Measurements from ENCODE around the gene ACSS3.
"Not testable (repeated sequence)": the region's sequence is repeated elsewhere in the genome, so short reads cannot be mapped to it uniquely, and the experiment has no call there.

The ACSS3 gene

DNA sequence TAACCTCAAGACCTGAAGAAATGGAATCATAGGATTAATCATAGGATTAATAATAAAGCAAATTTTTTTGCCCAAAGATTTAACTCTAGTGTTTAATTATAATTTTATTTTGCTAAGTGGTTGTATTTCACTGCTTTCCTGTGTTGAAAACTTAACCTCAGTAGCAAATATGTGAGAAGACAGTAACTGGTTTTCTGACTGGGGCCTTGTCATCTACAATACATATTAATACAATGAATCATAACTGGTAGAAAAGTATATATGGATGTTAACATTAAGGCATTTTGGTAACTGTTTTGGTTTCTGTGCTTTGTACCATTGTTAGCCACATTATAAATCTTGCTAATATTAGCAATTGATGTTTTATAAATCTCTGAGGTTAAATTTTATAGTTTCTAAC, 92.2 kb downstream of the ACSS3 start:
- FAIRE-seq, result no peak

- no peak for FAIRE-seq
These were observed 95.0 kb downstream of the ACSS3 start for GRCh38 chr12:81172851-81173250.

DNA sequence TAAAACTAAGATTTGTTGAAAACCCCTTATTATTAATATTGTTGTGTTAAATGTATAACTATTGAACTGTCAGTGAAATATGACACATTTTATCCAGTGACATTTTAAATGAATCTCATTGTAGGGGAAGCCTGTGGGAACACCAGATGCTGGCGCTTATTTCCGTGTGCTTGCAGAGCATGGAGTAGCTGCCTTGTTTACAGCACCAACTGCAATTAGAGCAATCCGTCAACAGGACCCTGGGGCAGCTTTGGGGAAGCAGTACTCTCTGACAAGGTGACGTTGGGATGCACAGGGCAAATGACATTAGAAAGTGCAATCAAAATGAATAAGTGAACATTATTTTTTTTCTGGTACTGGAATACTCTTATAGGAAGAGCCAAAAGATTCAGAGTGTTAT, 96.8 kb downstream of the ACSS3 start:
- FAIRE-seq, result no peak

DNA sequence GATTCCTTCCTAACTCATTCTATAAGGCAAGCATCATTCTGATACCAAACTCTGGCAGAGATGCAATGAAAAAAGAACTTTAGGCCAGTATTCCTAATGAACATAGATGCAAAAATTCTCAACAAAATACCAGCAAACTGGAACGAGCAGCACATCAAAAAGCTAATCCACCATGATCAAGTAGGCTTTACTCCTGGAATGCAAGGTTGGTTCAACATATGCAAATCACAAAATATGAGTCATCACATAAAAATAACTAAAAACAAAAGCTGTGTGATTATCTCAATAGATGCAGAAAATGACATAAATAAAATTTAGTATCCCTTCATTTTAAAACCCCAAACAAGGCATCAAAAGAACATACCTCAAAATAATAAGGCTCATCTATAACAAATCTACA, 98.9 kb downstream of the ACSS3 start:
- no peak for FAIRE-seq

- FAIRE-seq, result no peak
These were observed 103.8 kb downstream of the ACSS3 start for GRCh38 chr12:81181691-81182090.

- FAIRE-seq, result no peak
These were observed 109.8 kb downstream of the ACSS3 start for GRCh38 chr12:81187686-81188085.

GRCh38 chr12:81196595-81196994, 118.7 kb downstream of the ACSS3 start:
- FAIRE-seq, result no peak

DNA sequence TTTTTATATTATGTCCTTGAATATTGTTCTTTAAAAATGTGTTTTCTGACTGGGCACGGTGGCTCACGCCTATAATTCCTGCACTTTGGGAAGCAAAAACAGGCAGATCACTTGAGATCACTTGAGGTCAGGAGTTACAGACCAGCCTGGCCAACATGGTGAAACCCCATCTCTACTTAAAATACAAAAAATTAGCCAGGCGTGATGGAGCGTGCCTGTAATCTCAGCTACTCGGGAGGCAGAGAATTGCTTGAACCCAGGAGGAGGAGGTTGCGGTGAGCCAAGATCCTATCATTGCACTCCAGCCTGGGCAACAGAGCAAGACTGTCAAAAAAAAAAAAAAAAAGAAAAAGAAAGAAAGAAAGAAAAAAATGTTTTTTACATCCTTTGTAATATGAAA, 122.7 kb downstream of the ACSS3 start:
- not testable (repeated sequence) for FAIRE-seq

DNA sequence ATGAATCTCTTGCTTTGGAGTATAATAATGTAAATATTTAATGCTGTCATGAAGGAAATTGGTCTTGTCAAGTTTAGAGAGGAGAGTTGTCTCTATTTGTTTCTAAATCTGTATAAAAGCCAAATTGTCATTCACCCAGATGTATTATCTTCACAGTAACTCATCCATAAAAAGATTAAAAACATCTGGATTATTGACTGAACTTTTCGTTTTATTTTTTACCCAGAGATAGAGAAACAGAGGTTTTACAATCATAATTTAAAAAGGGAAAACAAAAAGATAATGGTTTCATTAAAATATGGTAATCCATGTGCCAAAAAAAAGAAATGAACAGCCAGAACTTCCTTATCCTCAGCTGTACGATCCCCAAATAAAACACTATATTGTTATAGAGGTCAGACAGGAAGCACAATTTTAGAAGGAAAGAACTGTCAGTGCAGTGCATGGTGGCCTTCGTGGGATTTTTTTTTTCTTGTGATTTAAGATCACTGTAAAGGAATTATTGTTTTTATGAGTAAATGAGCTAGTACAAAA, 125.9 kb downstream of the ACSS3 start:
- FAIRE-seq, result no peak

- no peak for FAIRE-seq
These were observed 127.5 kb downstream of the ACSS3 start for GRCh38 chr12:81205416-81205815.

DNA sequence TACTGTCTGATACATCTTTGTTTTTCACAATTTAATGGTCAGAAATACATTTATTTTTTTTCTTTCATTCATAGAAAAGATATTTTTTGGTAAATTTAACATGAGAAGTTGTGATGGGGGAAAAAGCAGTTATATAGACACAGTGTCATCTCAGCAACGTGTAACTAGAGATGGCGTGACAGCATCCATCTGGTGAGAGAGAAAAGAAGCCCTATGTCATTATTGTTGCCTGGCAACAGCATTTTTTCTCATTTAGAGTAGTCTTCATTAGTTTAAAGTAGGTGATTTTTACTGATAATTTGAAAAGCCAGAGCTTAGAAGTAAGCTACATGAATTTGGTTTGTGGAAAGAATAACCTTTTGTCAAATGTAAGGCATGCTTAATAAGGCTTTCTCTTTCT, 128.6 kb downstream of the ACSS3 start:
- FAIRE-seq, result no peak

DNA sequence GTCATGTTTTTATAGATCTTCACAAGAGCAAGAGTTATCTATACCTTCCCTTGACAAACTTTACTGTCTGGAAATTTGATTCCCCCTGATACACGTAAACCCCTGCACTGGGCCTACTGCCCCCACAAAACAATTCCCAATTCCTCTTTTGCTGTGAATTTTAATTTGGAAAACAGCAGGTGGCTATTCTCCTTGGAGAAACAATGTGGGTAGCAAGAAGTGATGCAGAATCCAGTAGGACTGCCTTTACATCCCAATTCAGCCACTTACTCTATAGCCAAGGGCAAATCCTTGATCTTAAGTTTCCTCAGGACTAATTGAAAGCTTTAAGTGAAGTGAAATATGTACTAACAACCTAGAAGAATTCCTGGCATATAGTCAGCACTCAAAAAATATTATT, 129.3 kb downstream of the ACSS3 start:
- no peak for FAIRE-seq

GRCh38 chr12:81207664-81208063, 129.8 kb downstream of the ACSS3 start:
- FAIRE-seq, result no peak

GRCh38 chr12:81208187-81208911, 130.5 kb downstream of the ACSS3 start:
- no peak for FAIRE-seq

GRCh38 chr12:81209012-81209411, 131.1 kb downstream of the ACSS3 start:
- no peak for FAIRE-seq

- not testable (repeated sequence) for FAIRE-seq
These were observed 131.9 kb downstream of the ACSS3 start for GRCh38 chr12:81209772-81210225.

DNA sequence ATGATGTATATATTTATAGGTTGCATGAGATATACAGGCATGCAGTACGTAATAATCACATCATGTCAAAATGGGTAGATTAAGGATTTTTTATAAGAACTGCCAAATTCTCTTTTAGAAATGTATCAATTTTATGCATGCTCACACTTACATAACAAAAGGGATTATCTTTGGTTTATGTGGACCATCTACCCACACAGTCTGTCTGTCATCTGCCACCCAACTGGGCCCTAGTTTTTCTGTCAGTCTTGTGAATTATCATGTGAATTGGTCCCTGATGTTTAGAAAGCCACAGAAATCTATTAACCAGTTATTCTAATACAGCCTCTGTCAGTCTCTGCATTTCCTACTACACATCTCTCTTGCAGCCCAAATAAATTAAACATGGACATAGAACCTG, 133.4 kb downstream of the ACSS3 start:
- no peak for FAIRE-seq

GRCh38 chr12:81212996-81213696, 135.3 kb downstream of the ACSS3 start:
- FAIRE-seq, result no peak

DNA sequence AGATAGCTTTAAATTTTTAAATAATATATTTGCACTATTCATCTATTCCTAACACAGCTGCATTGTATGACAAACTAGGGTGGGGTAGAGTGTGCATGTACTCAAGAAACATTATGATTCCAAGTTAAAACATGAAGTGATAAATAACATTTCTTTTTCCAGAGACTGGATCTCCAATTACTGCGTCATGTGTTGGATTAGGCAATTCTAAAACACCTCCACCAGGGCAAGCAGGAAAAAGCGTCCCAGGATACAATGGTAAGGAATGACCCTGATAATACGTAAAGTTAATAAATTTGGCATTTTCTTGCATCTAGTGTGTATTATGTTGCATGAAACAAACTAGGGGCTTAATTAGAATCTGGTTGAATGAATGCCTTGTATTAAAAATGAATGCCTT, 138.9 kb downstream of the ACSS3 start:
- no peak for FAIRE-seq

- FAIRE-seq, result no peak
These were observed 143.8 kb downstream of the ACSS3 start for GRCh38 chr12:81221681-81222080.

GRCh38 chr12:81222846-81223592, 145.1 kb downstream of the ACSS3 start:
- no peak for FAIRE-seq

DNA sequence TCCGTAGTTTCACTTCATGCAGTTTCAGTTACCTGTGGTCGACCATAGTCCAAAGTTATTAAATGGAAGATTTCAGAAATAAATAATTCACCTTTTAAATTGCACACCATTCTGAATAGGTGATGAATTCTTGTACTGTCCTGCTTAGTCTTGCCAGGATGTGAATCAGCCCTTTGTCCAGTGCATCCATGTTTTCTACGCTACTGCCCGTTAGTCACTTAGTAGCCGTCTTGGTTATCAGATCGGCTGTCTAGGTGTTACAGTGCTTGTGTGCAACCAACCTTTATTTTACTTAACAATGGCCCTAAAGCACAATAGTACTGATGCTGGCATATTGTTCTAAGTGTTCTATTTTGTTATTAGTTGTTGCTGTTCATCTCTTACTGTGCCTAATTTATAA, 146.7 kb downstream of the ACSS3 start:
- FAIRE-seq, result no peak

GRCh38 chr12:81229759-81230158, 151.9 kb downstream of the ACSS3 start:
- no peak for FAIRE-seq

Measured in A204.1 (cell line).